ENCODE measurements around the gene IL23R.

- TF ChIP-seq EZH2phosphoT487 (IDR thresholded peaks at IDR 0.05; ENCODE audit: insufficient read depth, low read depth) (no peak), EZH2 (IDR thresholded peaks at IDR 0.05; ENCODE audit: insufficient read depth, poor library complexity, severe bottlenecking) (no peak)
Observed at GRCh38 chr1:67126111-67126746, 40.0 kb upstream of the IL23R start.

All from GM23248 (cell line).